Uterine smooth muscle cell (primary cell): ENCODE data around the gene TMCC2. TPM values are rescaled to one million over a fixed set of nuclear protein-coding genes. Genes with fewer than 3 reads are reported as not detected.

Source experiments
- total RNA-seq: library from RNA; depleted of rRNA; stranded (reverse); fragments of >200 nt; gene quantifications from 2 replicates; pipeline ENCODE4 v1.2.3, GENCODE V29; 2014

TMCC2 gene
- 3.2 and 4.7 TPM in 2 replicates for total RNA-seq

DNA sequence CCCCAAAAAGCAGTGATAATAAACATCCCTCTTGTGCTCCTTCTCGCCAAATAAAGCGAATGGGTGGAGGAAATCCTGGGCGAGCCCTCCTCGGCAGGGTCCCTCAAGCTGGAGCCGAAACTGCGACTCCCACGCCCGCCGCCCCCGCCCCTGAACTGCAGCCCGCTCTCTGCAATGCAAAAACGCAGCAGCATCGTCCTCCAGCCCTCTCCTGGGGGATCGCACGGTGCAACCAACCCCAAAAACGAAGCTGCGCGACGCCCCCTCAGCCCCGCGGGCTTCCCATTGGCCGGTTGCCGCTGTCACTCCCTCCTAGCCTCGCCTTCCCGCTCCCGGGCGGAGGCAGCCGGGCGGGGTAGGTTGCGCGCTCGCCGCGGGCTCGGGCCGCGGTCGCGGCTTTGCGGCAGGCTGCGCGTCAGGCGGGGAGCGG lies at the start of gene TMCC2:
Gene TMCC2 (plus strand): TSS at position 363 of the 430 bp plus-strand sequence. CDS start 619 bp downstream, outside the sequence.

DNA sequence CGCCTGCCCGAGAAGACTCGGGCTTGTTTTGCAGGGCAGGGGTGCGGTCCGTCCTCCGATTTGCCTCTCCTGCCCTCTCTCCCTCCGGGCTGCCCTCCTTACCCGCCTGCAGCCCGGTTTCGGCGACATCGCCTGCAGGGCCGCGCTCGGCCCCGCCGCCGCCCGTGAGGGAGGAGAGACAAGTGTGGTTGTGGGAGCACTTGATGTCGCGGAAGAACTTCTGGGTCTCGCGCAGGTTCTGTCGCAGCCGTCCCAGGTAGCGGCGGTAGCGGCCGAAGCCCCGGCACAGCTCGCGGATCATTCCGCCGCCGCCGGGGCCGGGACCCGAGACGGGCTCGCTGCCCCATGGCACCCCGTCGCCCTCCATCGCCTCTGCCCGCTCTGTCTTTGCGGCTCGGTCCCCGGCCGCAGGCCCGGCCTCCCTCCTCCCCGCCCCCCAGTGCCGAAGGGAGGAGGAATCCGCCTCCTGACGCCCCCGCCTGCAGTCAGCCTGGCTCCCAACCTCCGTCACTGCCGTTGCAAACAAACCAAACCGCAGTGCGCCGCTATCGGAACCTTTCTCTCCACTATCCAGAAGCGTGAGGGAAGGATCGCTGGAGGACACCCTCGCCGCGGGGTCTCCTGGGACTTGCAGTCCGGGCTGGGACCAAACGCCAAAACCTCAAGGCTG lies 16.4 kb upstream of the TMCC2 start, which contains the start of gene DSTYK:
Gene DSTYK (minus strand): TSS at position 534 of the 670 bp plus-strand sequence. CDS start 167 bp downstream, at position 367.

DNA sequence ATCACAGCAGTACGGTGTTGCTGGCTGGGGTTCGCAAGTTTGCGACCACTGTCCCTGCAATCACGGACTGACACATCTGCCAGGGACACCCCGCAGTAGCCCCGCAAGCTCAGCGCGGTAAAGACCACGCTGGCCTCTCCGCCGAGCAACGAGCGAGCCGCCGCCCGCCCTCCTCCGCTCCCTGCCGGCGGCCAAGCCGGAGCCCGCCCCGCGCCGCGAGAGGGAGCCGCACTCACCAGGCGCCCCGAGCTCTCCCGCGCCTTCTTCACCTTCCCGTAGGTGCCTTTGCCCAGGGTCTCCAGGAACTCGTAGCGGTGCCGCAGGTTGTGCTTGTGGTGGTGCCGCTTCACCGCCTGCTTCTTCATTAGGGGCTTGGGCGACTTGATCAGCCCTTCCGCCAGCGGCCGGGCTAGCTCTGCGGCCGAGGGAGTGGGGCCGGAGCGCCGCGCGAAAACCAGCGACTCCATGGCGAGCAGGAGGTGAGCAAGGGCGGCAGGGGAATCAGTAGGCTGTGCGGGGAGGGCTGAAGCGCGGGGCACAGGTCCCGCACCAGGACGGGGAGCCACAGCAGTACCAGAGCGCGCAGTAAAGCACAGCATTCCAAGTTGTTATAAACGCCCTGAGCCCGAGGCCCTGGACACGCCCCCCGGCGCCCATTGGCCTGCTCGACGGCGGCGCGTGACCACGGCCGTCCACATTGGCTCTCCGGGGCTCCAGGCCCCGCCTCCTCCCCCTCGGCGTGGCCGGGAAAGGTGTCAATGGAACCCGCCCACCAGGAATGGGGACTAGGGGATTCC lies 93.6 kb downstream of the TMCC2 start, which contains the start of gene NUAK2:
Gene NUAK2 (minus strand): TSS at position 584 of the 797 bp plus-strand sequence. CDS start 117 bp downstream, at position 467.

Other genes starting within 250 kb of the TMCC2 start
- gene CNTN2, start 184.7 kb upstream of the TMCC2 start, total RNA-seq, result 0.12 TPM in 1 of 2 replicates, not detected in the other
- 1.1 and 1.2 TPM in 2 replicates for gene TMEM81, start 143.5 kb upstream of the TMCC2 start, total RNA-seq
- 23.6 and 26.9 TPM in 2 replicates for gene RBBP5, start 106.0 kb upstream of the TMCC2 start, total RNA-seq
- gene DSTYK, start 16.2 kb upstream of the TMCC2 start, total RNA-seq, result 18.9 and 25.0 TPM in 2 replicates
- 1.00 and 2.2 TPM in 2 replicates for gene NUAK2, start 93.8 kb downstream of the TMCC2 start, total RNA-seq
- not detected in 2 replicates for gene KLHDC8A, start 129.0 kb downstream of the TMCC2 start, total RNA-seq
- gene LEMD1, start 194.1 kb downstream of the TMCC2 start, total RNA-seq, result 0.33 TPM in 1 of 2 replicates, not detected in the other
- under 0.01 and 0.22 TPM in 2 replicates for gene BLACAT1, start 228.1 kb downstream of the TMCC2 start, total RNA-seq